OCI-M2 (cell line): ENCODE data around the gene MATCAP1.

Experiments
- DNase-seq: peaks from one replicate; lab custom pipeline; 2025; ENCODE audit not compliant: unreplicated experiment; lab: John Stamatoyannopoulos, UW

The MATCAP1 gene

DNA sequence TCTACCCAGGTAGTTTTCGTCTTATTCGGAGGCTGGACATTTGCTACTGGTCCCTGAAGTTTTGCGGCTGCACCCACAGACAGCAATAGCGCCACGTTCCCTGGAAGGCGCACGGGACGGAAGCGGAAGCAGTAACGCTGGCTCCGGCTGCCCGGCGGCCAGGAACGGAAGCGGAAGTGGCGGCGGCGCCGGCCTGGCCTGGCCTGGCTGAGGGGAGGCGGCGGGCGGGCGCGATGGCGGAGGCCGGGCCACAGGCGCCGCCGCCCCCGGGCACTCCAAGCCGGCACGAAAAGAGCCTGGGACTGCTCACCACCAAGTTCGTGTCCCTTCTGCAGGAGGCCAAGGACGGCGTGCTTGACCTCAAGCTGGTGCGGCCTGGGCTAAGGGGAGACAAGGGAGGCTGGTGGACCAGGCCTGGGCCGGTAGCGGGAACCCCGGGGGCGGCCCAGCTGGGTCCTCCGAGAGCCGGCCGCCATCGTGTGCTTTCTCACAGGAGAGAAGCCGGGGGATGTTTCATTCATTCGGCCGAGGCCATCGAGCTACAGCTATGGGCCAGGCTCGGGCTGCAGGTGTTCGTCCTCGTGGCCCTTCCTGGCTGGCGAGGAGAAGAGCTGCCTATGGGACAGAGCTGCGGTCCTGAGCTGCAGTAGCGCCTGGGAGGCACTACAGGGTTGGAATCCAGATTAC, 8.4 kb upstream of the MATCAP1 start, which contains the start of gene E2F4:
TSS of gene E2F4 (plus strand) at position 161 of the 687 bp plus-strand sequence. CDS start at position 234, 73 bp downstream.
- peak; percentile 50 for DNase-seq

DNA sequence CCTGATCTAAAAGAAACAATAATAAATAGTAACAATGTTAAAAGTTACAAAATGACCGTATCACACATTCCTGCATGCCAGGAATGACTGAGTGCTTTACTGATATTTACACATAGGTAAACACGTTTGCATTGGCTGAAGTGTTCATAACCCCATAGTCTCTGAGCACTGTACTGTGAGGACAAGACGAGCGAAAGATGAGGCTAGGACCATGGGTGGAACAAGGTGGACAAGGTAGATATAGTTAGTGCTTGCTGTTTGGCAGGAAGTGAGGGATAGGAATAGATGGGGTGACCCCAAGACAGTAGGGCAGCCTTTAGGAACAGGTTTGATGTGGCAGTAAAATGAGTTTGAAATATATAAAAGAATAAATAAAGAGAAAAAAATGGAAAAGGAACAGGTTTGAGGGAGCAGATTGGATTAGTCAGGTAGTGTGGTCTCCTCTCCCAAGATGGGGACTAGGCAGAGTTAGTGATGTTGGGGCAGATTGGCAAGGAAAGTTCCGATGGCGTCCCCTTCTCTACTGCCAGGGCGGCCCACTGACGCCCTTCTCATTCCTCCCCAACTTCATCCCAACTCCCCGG, 7.7 kb upstream of the MATCAP1 start:
- no peak for DNase-seq

DNA sequence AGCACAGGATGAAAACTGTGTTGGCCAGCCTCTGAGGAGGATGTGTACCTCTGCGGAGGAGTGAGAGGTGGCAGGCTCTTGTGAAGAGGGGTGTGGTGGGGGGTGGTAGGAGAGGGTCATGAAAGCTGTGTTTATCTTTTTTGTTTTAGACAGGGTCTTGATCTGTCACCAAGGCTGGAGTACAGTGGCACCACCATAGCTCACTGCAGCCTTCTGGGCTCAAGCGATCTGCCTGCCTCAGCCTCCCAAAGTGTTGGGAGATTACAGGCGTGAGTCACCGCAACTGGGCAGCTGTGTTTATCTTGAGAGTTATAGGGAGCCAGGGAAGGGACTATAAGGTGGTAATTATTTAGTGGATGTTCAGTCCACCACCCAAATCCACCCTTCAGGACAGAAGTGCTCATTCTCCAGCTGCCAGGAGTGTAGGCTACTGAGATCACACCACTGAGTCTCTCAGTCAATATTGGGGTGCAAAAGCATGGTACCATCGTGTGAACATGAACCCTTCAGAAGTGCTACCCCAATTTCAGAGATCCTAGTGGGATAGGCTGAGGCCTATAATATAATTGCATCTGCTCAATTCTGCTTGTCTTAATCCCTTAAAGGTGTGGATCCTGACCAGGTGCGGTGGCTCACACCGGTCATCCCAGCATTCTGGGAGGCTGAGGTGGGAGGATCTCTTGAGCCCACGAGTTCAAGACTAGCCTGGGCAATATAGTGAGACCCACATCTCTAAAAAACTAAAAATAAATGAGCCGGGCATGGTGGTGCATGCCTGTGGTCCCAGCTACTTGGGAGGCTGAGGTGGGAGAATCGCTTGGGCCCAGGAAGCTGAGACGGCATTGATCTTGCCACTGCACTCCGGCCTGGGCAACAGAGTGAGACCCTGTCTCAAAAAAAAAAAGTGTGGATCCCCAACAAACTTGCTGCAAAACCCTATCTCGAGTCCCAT, 7.0 kb upstream of the MATCAP1 start:
- DNase-seq: no peak

GRCh38 chr16:67190041-67190440, 6.3 kb upstream of the MATCAP1 start, which contains the start of gene EXOC3L1:
Gene EXOC3L1, minus strand, starts transcription at chr16:67190136. Its CDS starts 460 bp downstream, at chr16:67189676.
- DNase-seq: no peak

DNA sequence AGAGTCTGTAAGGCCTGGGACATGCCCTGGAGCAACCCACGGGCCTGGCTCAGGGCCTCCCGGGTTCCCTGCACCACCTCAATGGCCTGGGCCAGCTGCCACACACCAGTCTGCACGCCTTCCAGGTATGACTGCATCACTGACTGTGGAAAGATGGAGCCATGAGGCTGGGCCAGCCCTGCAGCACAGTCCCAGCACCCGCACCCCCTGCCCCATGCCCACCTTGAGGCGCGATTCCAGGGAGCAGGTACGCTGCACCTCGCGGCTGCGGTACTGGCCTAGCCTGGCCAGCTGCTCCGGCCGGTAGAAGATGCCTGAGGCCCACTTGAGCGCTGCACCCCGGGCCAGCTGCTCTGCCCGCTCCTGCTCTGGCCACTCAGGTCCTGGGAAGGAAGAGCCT, 5.0 kb upstream of the MATCAP1 start:
- DNase-seq: no peak

GRCh38 chr16:67188323-67188722, 4.6 kb upstream of the MATCAP1 start:
- DNase-seq: no peak

GRCh38 chr16:67187175-67187890, 3.6 kb upstream of the MATCAP1 start:
- no peak for DNase-seq

DNA sequence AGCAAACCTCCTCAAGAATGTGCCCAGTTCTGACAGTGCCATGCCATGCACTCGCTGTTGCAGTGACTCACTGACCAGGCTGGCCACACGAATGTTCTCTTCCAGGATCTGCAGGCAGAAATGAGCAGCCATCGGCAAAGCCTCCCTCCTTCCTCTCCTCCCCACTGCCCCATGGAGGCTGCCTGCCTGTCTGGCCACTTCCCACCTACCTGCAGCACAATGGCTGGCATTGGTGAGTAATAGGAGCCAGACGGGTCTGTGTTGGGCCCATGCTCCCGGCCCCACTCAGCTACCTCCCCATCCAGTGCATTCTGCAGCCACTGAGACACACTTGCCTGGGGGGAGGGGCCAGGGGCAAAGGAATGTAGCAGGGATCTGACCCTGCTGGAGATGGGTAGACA, 2.8 kb upstream of the MATCAP1 start:
- no peak for DNase-seq

DNA sequence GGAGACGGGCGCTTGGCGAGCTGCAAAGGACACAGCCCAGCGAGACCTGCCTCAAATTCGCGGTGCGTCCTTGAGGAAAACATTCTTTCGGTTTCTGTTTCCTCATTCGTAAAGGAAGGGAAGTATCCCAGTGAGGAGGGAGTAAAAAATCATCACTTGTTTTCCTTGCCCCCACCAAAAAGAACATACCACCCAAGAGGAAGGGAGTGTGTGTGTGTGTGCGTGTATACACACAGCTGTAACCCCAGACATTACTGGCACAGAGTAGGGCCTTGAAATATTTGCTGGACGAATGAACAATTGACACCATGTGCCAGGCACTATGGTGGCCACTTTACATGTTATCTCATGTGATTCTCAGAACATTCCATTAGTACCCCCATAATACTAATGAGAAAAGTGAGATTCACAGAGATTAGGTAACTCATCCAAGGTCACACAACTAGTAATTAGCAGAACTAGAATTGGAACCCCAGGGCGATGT, 1.9 kb upstream of the MATCAP1 start:
- no peak for DNase-seq

DNA sequence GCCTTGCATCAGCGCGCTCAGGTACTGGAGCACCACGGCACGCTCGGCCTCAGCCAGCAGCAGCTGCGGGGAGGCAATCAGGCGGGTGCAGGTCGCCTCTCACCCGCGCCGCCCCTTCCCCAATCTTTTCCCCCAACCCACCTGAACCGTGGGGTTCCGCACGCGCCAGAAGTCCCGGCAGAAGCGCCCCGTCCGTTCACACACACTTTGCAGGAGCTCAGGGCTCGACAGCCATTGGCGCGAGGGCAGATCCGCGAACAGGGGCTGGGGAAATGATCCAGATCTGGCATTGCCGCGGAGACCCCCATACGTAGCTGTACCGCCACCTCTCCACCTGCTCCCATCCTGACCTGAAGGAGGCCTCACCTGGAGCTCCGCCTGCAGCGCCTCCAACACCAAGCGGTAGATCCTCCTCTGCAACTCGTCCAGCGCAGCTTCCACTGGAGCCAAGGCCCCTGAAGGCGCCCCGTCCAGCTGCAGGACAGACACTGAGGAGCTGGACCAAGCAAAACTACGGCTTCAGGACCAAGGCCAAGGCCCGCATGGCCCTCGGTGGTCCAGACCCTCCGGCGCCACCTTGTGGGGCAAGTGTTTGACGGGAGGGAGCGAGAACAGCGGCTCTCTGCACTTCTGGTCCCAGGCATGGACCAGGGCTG, 1.4 kb upstream of the MATCAP1 start:
- DNase-seq: peak; percentile 49

DNA sequence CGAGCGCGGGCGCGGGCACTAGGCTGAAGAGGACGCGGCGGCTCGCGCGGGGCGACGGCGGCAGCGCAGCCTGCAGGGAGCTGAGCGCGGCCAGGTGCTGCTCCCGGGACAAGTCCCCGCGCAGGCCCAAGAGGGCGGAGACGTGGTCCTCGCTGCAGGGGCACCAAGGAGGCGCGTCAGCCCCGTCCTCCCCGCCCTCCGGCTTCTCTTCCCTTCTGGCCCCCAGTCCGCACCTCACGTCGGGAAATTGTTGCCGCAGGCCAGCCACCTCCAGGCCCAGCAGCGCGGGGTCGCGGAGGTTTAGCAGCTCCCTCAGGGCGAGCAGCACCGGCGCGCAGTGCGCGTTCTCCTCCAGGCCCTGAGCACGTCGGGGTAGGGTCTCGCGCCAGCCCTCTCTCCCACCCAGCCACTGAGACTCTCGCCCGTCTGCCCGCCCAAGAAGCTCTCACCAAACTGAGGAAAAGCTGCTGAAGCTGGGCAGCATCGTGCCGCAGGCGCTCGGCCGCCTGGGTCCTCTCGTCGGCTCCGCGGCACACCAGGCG, 761 bp upstream of the MATCAP1 start:
- DNase-seq: no peak

- no peak for DNase-seq
Observed at GRCh38 chr16:67183284-67183626, 508 bp downstream of the MATCAP1 start.

DNA sequence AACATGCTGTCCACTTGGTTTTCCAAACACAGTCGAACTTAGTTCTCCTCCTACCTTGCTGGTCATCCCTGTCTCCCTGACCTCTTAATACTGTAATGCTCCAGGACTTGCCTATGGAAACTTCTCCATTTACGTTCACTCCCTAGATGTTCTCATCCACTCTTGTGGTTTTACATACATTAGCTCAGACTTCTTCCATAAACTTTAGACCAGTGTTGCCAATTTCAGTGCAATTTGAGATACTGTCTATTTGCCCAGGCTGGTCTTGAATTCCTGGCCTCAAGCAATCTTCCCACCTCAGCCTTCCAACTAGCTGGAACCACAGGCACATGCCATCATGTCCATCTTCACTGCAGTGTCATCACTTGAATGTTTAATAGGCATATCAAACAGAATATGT, 1.5 kb downstream of the MATCAP1 start:
- no peak for DNase-seq

- DNase-seq: no peak
Observed at GRCh38 chr16:67181346-67181745, 2.4 kb downstream of the MATCAP1 start.

- no peak for DNase-seq
Observed at GRCh38 chr16:67180166-67180565, 3.6 kb downstream of the MATCAP1 start.

DNA sequence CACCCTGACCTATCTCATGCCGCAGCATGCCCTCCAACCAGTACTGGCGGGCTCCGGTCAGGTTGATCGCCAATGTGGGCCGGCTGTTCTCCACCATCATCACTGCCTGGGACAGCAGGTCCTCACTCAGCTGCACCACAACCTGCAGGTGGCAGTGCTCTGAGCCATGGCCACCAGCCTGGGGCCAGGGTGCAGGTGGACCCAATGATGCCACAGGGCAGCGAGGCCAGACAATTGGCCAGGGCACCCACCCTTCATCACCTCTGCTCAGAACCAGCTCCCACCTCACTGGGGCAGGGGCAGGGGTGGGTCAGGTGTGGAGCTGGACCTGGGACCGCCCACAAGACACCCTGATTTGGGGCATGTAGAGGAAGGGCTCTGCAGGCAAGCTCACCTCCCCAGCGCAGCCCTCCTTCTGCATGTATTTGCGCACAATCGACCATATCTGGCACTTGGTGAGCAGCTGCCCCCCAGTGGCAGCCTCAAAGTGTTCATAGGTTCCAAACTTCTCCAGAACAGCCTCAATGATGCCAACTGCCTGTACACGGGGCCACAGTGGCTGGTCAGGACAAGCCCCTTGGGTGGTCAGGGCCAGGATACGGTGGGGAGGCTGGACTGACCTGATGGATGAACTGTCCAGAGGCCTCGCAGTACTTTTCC, 4.2 kb downstream of the MATCAP1 start:
- no peak for DNase-seq

DNA sequence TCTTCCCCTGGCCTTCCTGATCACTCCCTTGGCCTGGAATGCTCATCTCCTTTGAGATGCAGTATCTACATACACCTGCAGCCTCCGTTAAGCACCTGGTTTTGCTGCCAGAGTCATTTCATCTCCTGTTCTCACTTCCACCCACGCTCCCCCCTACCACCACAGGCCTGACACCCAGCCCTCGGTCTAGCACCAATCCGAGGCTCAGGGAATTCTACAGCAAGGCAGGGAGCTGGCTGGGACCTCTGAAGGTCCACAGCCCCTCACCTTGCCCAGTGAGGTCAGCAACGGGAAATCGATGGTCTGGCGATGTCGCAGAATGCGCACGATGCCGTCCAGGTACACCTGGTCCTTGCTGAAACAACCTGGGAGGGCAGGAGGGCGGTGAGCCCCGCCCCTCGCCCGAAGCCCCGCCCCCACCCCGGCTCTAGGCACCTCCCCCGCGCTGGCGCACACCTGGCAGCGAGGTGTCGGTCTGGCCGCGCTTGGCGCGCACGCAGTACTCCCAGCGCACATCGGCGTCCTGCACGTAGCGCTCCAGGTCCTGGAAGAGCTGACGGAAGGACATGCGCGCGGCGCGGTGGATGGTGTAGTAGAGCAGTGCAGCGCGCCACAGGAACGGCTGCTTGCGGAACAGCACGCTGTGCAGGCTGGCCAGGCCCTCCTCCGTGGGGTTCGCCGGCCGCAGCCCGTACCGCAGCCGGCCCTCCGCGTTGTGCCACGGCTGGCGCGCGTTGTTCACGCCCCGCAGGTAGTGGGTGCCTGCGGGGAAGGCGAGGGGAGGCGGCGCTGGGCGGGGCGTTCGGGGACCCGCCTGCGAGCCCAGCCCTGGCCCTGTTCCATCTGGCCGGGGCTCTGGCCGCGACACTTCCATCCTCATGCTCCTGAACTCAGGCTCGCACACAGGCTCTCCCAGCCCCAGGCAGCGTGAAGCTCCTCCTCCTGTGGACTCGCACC, 5.7 kb downstream of the MATCAP1 start:
- DNase-seq: no peak

GRCh38 chr16:67176662-67177061, 7.1 kb downstream of the MATCAP1 start:
- DNase-seq: no peak
